GM12878 (cell line): Measurements from ENCODE around the gene EPM2AIP1. TPM values are rescaled to one million over a fixed set of nuclear protein-coding genes. Genes with fewer than 3 reads are reported as not detected.

Experiments
- ATF7 ChIP-seq: fragments of 450-650 bp; IDR thresholded peaks from 2 replicates; pipeline ENCODE4 v1.6.1; 2016; ENCODE audit warnings: low read depth, mild to moderate bottlenecking
- BCL3 ChIP-seq: IDR thresholded peaks from 2 replicates; pipeline ENCODE4 v1.6.1; 2011; ENCODE audit warnings: borderline replicate concordance, low read depth, mild to moderate bottlenecking, moderate library complexity, low read length; ENCODE audit not compliant: insufficient read depth, poor library complexity, severe bottlenecking
- CBX3 ChIP-seq: fragments of 200-600 bp; sonication (generic); IDR thresholded peaks from 2 replicates; pipeline ENCODE4 v1.6.1; 2016; ENCODE audit warnings: low read depth, borderline replicate concordance
- CHD1 ChIP-seq: IDR thresholded peaks from 2 replicates; pipeline ENCODE4 v1.6.1; 2012; ENCODE audit warnings: low read depth, low read length, improper control_type of control experiment
- EGR1 ChIP-seq, 2 experiments: IDR thresholded peaks; 1 replicate in 1 of 2; 2 replicates in 1 of 2; pipeline ENCODE4 v1.6.1; 2011 to 2012; ENCODE audit warnings: low read depth in 2 of 2, low read length in 2 of 2, borderline replicate concordance in 1 of 2, mild to moderate bottlenecking in 1 of 2, moderate library complexity in 1 of 2
- ESRRA ChIP-seq: IDR thresholded peaks from 2 replicates; pipeline ENCODE4 v1.6.1; 2012; ENCODE audit warnings: mild to moderate bottlenecking, low read length, improper control_type of control experiment
- HSF1 ChIP-seq: fragments of 150-350 bp; IDR thresholded peaks from 2 replicates; pipeline ENCODE4 v1.6.1; 2014; ENCODE audit warnings: mild to moderate bottlenecking, low read depth, low read length
- MLLT1 ChIP-seq: fragments of 450-650 bp; IDR thresholded peaks from 2 replicates; pipeline ENCODE4 v1.6.1; 2016; ENCODE audit warnings: mild to moderate bottlenecking
- NR2C2 ChIP-seq: IDR thresholded peaks from 2 replicates; pipeline ENCODE4 v1.6.1; 2011; ENCODE audit warnings: borderline replicate concordance, low read depth; ENCODE audit not compliant: control insufficient read depth, insufficient read length
- POLR2AphosphoS5 ChIP-seq: IDR thresholded peaks from 2 replicates; pipeline ENCODE4 v1.6.1; 2011; ENCODE audit warnings: mild to moderate bottlenecking, low read length, inconsistent platforms
- SP1 ChIP-seq: IDR thresholded peaks from one replicate; pipeline ENCODE4 v1.6.1; 2011; ENCODE audit warnings: low read depth, low read length
- TCF3 ChIP-seq: IDR thresholded peaks from 2 replicates; pipeline ENCODE4 v1.6.1; 2012; ENCODE audit warnings: low read depth, mild to moderate bottlenecking, low read length, borderline replicate concordance; ENCODE audit not compliant: insufficient read depth
- USF1 ChIP-seq: IDR thresholded peaks from 2 replicates; pipeline ENCODE4 v1.6.1; 2011; ENCODE audit warnings: borderline replicate concordance, low read depth, mild to moderate bottlenecking, moderate library complexity, mixed read lengths, low read length; ENCODE audit not compliant: insufficient read depth; ENCODE audit errors: extremely low read length
- ZBTB33 ChIP-seq: fragments of 450-650 bp; IDR thresholded peaks from 2 replicates; pipeline ENCODE4 v1.6.1; 2017; ENCODE audit warnings: mild to moderate bottlenecking
- ZBTB40 ChIP-seq: fragments of 450-650 bp; IDR thresholded peaks from 2 replicates; pipeline ENCODE4 v1.6.1; 2016; ENCODE audit warnings: mild to moderate bottlenecking, moderate library complexity, borderline replicate concordance
- polyA plus RNA-seq, 11 experiments: library from polyadenylated mRNA; depleted of rRNA in 4 of 11; unstranded in 6 of 11; stranded (reverse) in 5 of 11; fragments of >200 nt; fragmentation: Nextera tagmentation in 4 of 11; fragmentation: Illumina TruSeq in 1 of 11; extraction: Ambion mirVana in 4 of 11; extraction: Trizol in 1 of 11; gene quantifications; 1 replicate in 1 of 11; 2 replicates in 10 of 11; pipeline versions ENCODE4 v1.2.1 to v1.2.3, GENCODE V29; 2011 to 2016; ENCODE audit warnings: inconsistent platforms in 2 of 11, missing spikeins in 2 of 11, low read depth in 1 of 11
- total RNA-seq, 4 experiments: library from RNA; depleted of rRNA in 3 of 4; stranded (reverse); fragments of >200 nt in 3 of 4; fragmentation: Illumina TruSeq in 1 of 4; extraction: Trizol in 1 of 4; gene quantifications; 2 replicates each; pipeline versions ENCODE4 v1.2.1 to v1.2.3, GENCODE V29; 2013 to 2021

The EPM2AIP1 gene
- total and polyA plus RNA-seq, 10 of the 15 experiments (the other 5 are each of a cell fraction or from before 2014, with no cell fraction given): 5.5 to 31.9 (median 21.8) TPM

GRCh38 chr3:36993326-36994283 lies 674 bp upstream of the EPM2AIP1 start, which contains the start of gene MLH1 (continued):
- TF ChIP-seq CBX3: no peak
- no peak for TF ChIP-seq TCF3
- peak; percentile 94 for TF ChIP-seq SP1
- peak; percentile 46; the same call in 1 of the 2 replicates for TF ChIP-seq HSF1
- TF ChIP-seq BCL3: no peak
- peak; percentile 88 for TF ChIP-seq ATF7
- TF ChIP-seq ZBTB40: peak; percentile 89; the same call in 1 of the 2 replicates
- TF ChIP-seq NR2C2: no peak
- peak; percentile 50 for TF ChIP-seq USF1
- peak; percentile 44; the same call in 1 of the 2 replicates for TF ChIP-seq MLLT1
- TF ChIP-seq POLR2AphosphoS5: peak; percentile 88
- no peak for TF ChIP-seq EGR1 (IDR thresholded peaks at IDR 0.05; ENCODE audit: borderline replicate concordance in 1 of 2, low read depth in 2 of 2, low read length in 2 of 2)
- peak; percentile 66; the same call in 1 of the 2 replicates for TF ChIP-seq ESRRA
- TF ChIP-seq ZBTB33: no peak
- no peak for TF ChIP-seq CHD1
